K562 (cell line): ENCODE data around the gene FAM187B.

Experiments
- CEBPB ChIP-seq: fragments of 450-650 bp; IDR thresholded peaks from 2 replicates; pipeline ENCODE4 v1.6.1; 2016; ENCODE audit warnings: missing genetic modification characterization, missing compliant biosample characterization
- CTCF ChIP-seq, 3 experiments: IDR thresholded peaks in 2 of 3; conservative IDR thresholded peaks in 1 of 3; 2 replicates each; pipeline ENCODE4 v1.5.1; 2011 to 2012; ENCODE audit warnings: low read length in 3 of 3, mild to moderate bottlenecking in 3 of 3, control low read depth in 2 of 3, improper control_type of control experiment in 1 of 3, inconsistent platforms in 1 of 3, low read depth in 1 of 3, mixed read lengths in 1 of 3, moderate library complexity in 1 of 3; ENCODE audit not compliant: insufficient read depth in 2 of 3
- MAZ ChIP-seq, 2 experiments: fragments of 450-650 bp in 1 of 2; sonication (generic) in 1 of 2; formaldehyde crosslinking; IDR thresholded peaks in 1 of 2; conservative IDR thresholded peaks in 1 of 2; 2 replicates each; pipeline versions ENCODE4 v1.4.0 to v1.5.0; 2020; ENCODE audit warnings: mild to moderate bottlenecking in 1 of 2, missing genetic modification reagents in 1 of 2
- NRF1 ChIP-seq, 2 experiments: fragments of 450-650 bp; IDR thresholded peaks in 1 of 2; conservative IDR thresholded peaks in 1 of 2; 2 replicates each; pipeline ENCODE4 v1.6.1; 2014; ENCODE audit warnings: mild to moderate bottlenecking in 2 of 2
- PML ChIP-seq: IDR thresholded peaks from 2 replicates; pipeline ENCODE4 v1.6.1; 2012; ENCODE audit warnings: low read length, inconsistent platforms
- RFX5 ChIP-seq: IDR thresholded peaks from 2 replicates; pipeline ENCODE4 v1.6.1; 2011; ENCODE audit warnings: low read depth, mild to moderate bottlenecking, improper control_type of control experiment, low read length
- TF ChIP-seq, protein P1 (sequence below), 2 experiments: fragments of 450-650 bp; conservative IDR thresholded peaks; 2 replicates each; pipeline ENCODE4 v1.6.1; 2017; ENCODE audit warnings: mild to moderate bottlenecking in 2 of 2, moderate library complexity in 2 of 2

DNA sequence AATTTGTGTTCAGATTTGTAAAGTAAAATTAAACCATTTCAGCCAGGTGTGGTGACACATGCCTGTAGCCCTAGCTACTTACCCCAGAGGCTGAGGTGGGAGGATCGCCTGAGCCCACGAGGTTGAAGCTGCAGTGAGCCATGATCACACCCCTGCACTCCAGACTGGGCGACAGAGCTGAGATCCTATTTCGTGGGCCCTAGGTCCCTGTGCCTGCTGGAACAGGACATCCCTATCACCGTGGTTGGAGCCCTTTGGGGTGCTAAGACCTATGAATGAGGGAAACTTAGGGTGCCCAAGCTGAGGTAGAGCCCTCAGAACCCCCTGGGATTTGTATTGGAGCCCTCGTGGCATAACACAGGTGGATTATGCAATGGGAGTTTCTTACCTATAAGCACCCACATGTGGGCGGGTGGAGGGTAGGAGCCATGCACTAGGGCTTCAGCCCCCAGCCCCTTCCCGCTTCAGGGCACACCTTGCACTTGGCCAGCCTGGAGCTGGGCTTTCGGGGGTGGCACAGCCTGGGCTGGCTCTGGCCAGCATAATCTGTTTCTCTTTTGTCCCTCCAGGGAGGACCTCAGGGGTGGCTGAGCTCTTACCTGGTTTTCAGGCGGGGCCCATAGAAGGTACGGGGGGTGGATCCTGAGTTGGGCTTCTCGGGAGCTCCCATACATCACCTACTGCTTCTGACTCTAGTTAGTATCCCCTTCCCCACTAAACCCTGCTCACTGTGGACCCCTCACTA is 33.0 kb upstream of the FAM187B start:
- TF ChIP-seq, protein P1, sequence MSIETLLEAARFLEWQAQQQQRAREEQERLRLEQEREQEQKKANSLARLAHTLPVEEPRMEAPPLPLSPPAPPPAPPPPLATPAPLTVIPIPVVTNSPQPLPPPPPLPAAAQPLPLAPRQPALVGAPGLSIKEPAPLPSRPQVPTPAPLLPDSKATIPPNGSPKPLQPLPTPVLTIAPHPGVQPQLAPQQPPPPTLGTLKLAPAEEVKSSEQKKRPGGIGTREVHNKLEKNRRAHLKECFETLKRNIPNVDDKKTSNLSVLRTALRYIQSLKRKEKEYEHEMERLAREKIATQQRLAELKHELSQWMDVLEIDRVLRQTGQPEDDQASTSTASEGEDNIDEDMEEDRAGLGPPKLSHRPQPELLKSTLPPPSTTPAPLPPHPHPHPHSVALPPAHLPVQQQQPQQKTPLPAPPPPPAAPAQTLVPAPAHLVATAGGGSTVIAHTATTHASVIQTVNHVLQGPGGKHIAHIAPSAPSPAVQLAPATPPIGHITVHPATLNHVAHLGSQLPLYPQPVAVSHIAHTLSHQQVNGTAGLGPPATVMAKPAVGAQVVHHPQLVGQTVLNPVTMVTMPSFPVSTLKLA (conservative IDR thresholded peaks at IDR 0.05): no peak
- no peak for TF ChIP-seq MAZ (CRISPR knock-in tag; conservative IDR thresholded peaks at IDR 0.05 in 1 of 2, IDR thresholded peaks at IDR 0.05 in 1 of 2)
- no peak for TF ChIP-seq NRF1 (conservative IDR thresholded peaks at IDR 0.05 in 1 of 2, IDR thresholded peaks at IDR 0.05 in 1 of 2)
- TF ChIP-seq CEBPB (tag): no peak
- TF ChIP-seq PML: no peak
- TF ChIP-seq RFX5: no peak
- TF ChIP-seq CTCF (IDR thresholded peaks at IDR 0.05 in 2 of 3, conservative IDR thresholded peaks at IDR 0.05 in 1 of 3; ENCODE audit: insufficient read depth in 2 of 3, low read depth in 1 of 3, low read length in 3 of 3): no peak
